H9 (cell line): ENCODE measurements around the gene PDE7B. TPM values are rescaled to one million over a fixed set of nuclear protein-coding genes. Genes with fewer than 3 reads are reported as not detected.

Experiments
- DNase-seq: peaks from one replicate; pipeline ENCODE4 v3.0.0-alpha.2; 2017
- H2AFZ ChIP-seq: one replicate; pipeline ENCODE4 v1.6.1; 2013; ENCODE audit warnings: mild to moderate bottlenecking, low read length, control low read depth, moderate library complexity
- H2AK5ac ChIP-seq: 2 replicates; pipeline ENCODE4 v1.6.1; 2013; ENCODE audit warnings: low read length, control low read depth, mixed read lengths; ENCODE audit not compliant: insufficient read length
- H2BK120ac ChIP-seq: one replicate; pipeline ENCODE4 v1.6.1; 2013; ENCODE audit warnings: low read depth, mild to moderate bottlenecking, low read length, control low read depth, inconsistent platforms; ENCODE audit not compliant: poor library complexity, severe bottlenecking
- H2BK12ac ChIP-seq: 2 replicates; pipeline ENCODE4 v1.6.1; 2013; ENCODE audit warnings: low read length, control low read depth, mixed read lengths, low read depth; ENCODE audit not compliant: insufficient read length
- H2BK15ac ChIP-seq: 2 replicates; pipeline ENCODE4 v1.6.1; 2013; ENCODE audit warnings: low read depth, low read length, control low read depth
- H2BK20ac ChIP-seq: one replicate; pipeline ENCODE4 v1.6.1; 2013; ENCODE audit warnings: low read depth, mild to moderate bottlenecking, low read length, control low read depth, inconsistent platforms; ENCODE audit not compliant: poor library complexity, severe bottlenecking
- H2BK5ac ChIP-seq: 2 replicates; pipeline ENCODE4 v1.6.1; 2013; ENCODE audit warnings: low read length, control low read depth, mixed read lengths; ENCODE audit not compliant: insufficient read length
- H3K14ac ChIP-seq: 2 replicates; pipeline ENCODE4 v1.6.1; 2013; ENCODE audit warnings: low read length, control low read depth; ENCODE audit not compliant: insufficient read depth
- H3K18ac ChIP-seq: 2 replicates; pipeline ENCODE4 v1.6.1; 2013; ENCODE audit warnings: low read depth, mild to moderate bottlenecking, mixed read lengths, low read length, control low read depth; ENCODE audit not compliant: insufficient read length
- H3K23ac ChIP-seq: 2 replicates; pipeline ENCODE4 v1.6.1; 2013; ENCODE audit warnings: low read length, control low read depth, mixed read lengths, low read depth; ENCODE audit not compliant: insufficient read length
- H3K23me2 ChIP-seq: 2 replicates; pipeline ENCODE4 v1.6.1; 2013; ENCODE audit warnings: low read depth, mild to moderate bottlenecking, mixed read lengths, low read length, control low read depth; ENCODE audit not compliant: insufficient read length, poor library complexity, severe bottlenecking
- H3K27ac ChIP-seq: 2 replicates; pipeline ENCODE4 v1.5.1; 2013; ENCODE audit warnings: low read length, control low read depth, mixed read lengths, low read depth; ENCODE audit not compliant: insufficient read length
- H3K27me3 ChIP-seq: 2 replicates; pipeline ENCODE4 v1.6.1; 2013; ENCODE audit warnings: low read length, control low read depth, inconsistent platforms; ENCODE audit not compliant: insufficient read depth
- H3K4ac ChIP-seq: 2 replicates; pipeline ENCODE4 v1.6.1; 2013; ENCODE audit warnings: low read depth, mild to moderate bottlenecking, control low read depth, inconsistent platforms, low read length, moderate library complexity
- H3K4me1 ChIP-seq: 2 replicates; pipeline ENCODE4 v1.6.1; 2013; ENCODE audit warnings: low read length, control low read depth, inconsistent platforms; ENCODE audit not compliant: insufficient read depth
- H3K4me2 ChIP-seq: 2 replicates; pipeline ENCODE4 v1.6.1; 2013; ENCODE audit warnings: low read length, control low read depth, mixed read lengths; ENCODE audit not compliant: insufficient read length, insufficient read depth
- H3K56ac ChIP-seq: 2 replicates; pipeline ENCODE4 v1.6.1; 2013; ENCODE audit warnings: low read depth, mild to moderate bottlenecking, mixed read lengths, low read length, control low read depth; ENCODE audit not compliant: insufficient read length
- H3K79me1 ChIP-seq: 2 replicates; pipeline ENCODE4 v1.6.1; 2013; ENCODE audit warnings: low read depth, mild to moderate bottlenecking, moderate library complexity, low read length, control low read depth, inconsistent platforms; ENCODE audit not compliant: insufficient read depth, poor library complexity, severe bottlenecking
- H3K79me2 ChIP-seq: 2 replicates; pipeline ENCODE4 v1.6.1; 2013; ENCODE audit warnings: low read length, control low read depth, inconsistent platforms; ENCODE audit not compliant: insufficient read depth
- H3K9ac ChIP-seq: 2 replicates; pipeline ENCODE4 v1.6.1; 2013; ENCODE audit warnings: low read length, control low read depth, mixed read lengths; ENCODE audit not compliant: insufficient read length; ENCODE audit errors: extremely low read depth
- H3K9me3 ChIP-seq: one replicate; pipeline ENCODE4 v1.6.1; 2013; ENCODE audit warnings: low read depth, low read length, inconsistent platforms; ENCODE audit not compliant: control insufficient read depth
- H3T11ph ChIP-seq: one replicate; pipeline ENCODE4 v1.6.1; 2013; ENCODE audit warnings: mild to moderate bottlenecking, low read length, control low read depth, inconsistent platforms
- H4K20me1 ChIP-seq: one replicate; pipeline ENCODE4 v1.6.1; 2013; ENCODE audit not compliant: control insufficient read depth, insufficient read length, insufficient read depth
- H4K5ac ChIP-seq: 2 replicates; pipeline ENCODE4 v1.6.1; 2013; ENCODE audit warnings: low read depth, mild to moderate bottlenecking, mixed read lengths, low read length, control low read depth; ENCODE audit not compliant: insufficient read length
- H4K8ac ChIP-seq: replicated peaks from 2 replicates; pipeline ENCODE4 v1.6.1; 2013; ENCODE audit warnings: low read length, control low read depth, mixed read lengths, low read depth; ENCODE audit not compliant: insufficient read length
- H4K91ac ChIP-seq: 2 replicates; pipeline ENCODE4 v1.6.1; 2013; ENCODE audit warnings: low read depth, mild to moderate bottlenecking, moderate library complexity, mixed read lengths, low read length, control low read depth; ENCODE audit not compliant: insufficient read length
- H3K27ac Mint-ChIP-seq, 3 experiments: 2 replicates in 2 of 3; 3 replicates in 1 of 3; pipeline ENCODE4 v1.8.0; 2020 to 2021; ENCODE audit warnings: mixed read lengths in 3 of 3, mild to moderate bottlenecking in 1 of 3, moderate library complexity in 1 of 3
- H3K27me3 Mint-ChIP-seq: 2 replicates; pipeline ENCODE4 v1.8.0; 2021; ENCODE audit warnings: low read depth, mild to moderate bottlenecking, moderate library complexity, mixed read lengths
- H3K36me3 Mint-ChIP-seq, 3 experiments: 2 replicates in 2 of 3; 3 replicates in 1 of 3; pipeline ENCODE4 v1.8.0; 2020 to 2021; ENCODE audit warnings: low read depth in 3 of 3, mixed read lengths in 3 of 3; ENCODE audit not compliant: insufficient read depth in 1 of 3
- H3K4me1 Mint-ChIP-seq, 2 experiments: 2 replicates each; pipeline ENCODE4 v1.8.0; 2020; ENCODE audit warnings: mixed read lengths in 2 of 2
- H3K4me3 Mint-ChIP-seq, 2 experiments: 2 replicates in 1 of 2; 3 replicates in 1 of 2; pipeline ENCODE4 v1.8.0; 2020 to 2021; ENCODE audit warnings: mild to moderate bottlenecking in 2 of 2, mixed read lengths in 2 of 2, moderate library complexity in 1 of 2
- H3K9me3 Mint-ChIP-seq, 2 experiments: 2 replicates in 1 of 2; 3 replicates in 1 of 2; pipeline ENCODE4 v1.8.0; 2020; ENCODE audit warnings: mild to moderate bottlenecking in 2 of 2, mixed read lengths in 2 of 2, moderate library complexity in 1 of 2
- WGBS: extraction: QIAGEN DNeasy Blood & Tissue Kit; methylation state at CpG from one replicate; pipeline ENCODE4 v1.1.7; 2013; ENCODE audit warnings: missing lambda C conversion rate, low lambda C conversion rate, mixed read lengths; ENCODE audit not compliant: insufficient read length; ENCODE audit errors: extremely low coverage; 5-methylcytosine and 5-hydroxymethylcytosine counted together
- total RNA-seq: library from RNA; stranded (reverse); gene quantifications from 2 replicates; pipeline ENCODE4 v1.2.1, GENCODE V29; 2021
- TF ChIP-seq, protein P1 (sequence below): fragments of 200-600 bp; sonication (generic); conservative IDR thresholded peaks from 3 replicates; pipeline ENCODE4 v1.8.0; 2021; ENCODE audit warnings: antibody characterized with exemption, mild to moderate bottlenecking

PDE7B gene
- total RNA-seq, 1 experiment from 2014 or later, result not detected

DNA sequence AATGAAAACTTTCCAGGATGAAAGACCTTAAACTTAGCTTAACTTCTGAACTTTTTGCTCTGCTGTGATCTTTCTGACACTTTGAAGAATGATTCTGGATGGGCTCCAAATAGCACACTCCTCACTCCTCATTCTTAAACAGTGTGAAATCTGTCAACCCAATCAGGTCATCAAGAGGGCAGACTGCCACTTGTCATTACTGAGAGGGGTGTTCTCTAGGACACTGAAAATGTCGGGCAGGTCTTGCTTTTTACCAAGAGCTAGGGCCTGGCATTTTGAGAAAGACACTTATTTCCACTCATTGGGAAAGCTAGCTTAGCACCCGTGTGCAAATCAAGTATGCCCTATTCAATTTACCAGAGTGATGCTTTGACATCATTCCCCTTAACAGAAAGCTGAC is 276.4 kb downstream of the PDE7B start:
- peak overlapping the region; percentile 2 for H2AFZ ChIP-seq
- H3K14ac ChIP-seq, result no peak overlapping the region
- no CpG with 5 or more reads among the region's 2 CpGs for WGBS
- no peak overlapping the region for H2BK20ac ChIP-seq
- no peak overlapping the region for H2BK12ac ChIP-seq
- no peak overlapping the region for H3K27ac ChIP-seq
- no peak overlapping the region for H3K9ac ChIP-seq
- no peak overlapping the region for H3K56ac ChIP-seq
- H2AK5ac ChIP-seq, result no peak overlapping the region
- no peaks in the 10 kb centered on the region for H3K9me3 Mint-ChIP-seq
- H3K4me1 Mint-ChIP-seq, result peaks cover 0 to 2% of the 10 kb centered on the region in 2 experiments; a peak in 1 of 4 replicates
- no peak overlapping the region for H2BK15ac ChIP-seq
- TF ChIP-seq, protein P1, sequence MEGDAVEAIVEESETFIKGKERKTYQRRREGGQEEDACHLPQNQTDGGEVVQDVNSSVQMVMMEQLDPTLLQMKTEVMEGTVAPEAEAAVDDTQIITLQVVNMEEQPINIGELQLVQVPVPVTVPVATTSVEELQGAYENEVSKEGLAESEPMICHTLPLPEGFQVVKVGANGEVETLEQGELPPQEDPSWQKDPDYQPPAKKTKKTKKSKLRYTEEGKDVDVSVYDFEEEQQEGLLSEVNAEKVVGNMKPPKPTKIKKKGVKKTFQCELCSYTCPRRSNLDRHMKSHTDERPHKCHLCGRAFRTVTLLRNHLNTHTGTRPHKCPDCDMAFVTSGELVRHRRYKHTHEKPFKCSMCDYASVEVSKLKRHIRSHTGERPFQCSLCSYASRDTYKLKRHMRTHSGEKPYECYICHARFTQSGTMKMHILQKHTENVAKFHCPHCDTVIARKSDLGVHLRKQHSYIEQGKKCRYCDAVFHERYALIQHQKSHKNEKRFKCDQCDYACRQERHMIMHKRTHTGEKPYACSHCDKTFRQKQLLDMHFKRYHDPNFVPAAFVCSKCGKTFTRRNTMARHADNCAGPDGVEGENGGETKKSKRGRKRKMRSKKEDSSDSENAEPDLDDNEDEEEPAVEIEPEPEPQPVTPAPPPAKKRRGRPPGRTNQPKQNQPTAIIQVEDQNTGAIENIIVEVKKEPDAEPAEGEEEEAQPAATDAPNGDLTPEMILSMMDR, result no peak
- DNase-seq, result no peak
- H3K79me2 ChIP-seq, result no peaks in the 10 kb centered on the region
- no peaks in the 10 kb centered on the region for H3K9me3 ChIP-seq
- no peak overlapping the region for H2BK120ac ChIP-seq
- H3K4me1 ChIP-seq, result no peaks in the 10 kb centered on the region
- H2BK5ac ChIP-seq, result no peak overlapping the region
- H3K4me3 Mint-ChIP-seq, result no peak overlapping the region
- no peak overlapping the region for H4K91ac ChIP-seq
- H3K23ac ChIP-seq, result no peak overlapping the region
- no peaks in the 10 kb centered on the region for H3K79me1 ChIP-seq
- H3K4ac ChIP-seq, result no peak overlapping the region
- no peak overlapping the region for H4K5ac ChIP-seq
- no peaks in the 10 kb centered on the region for H4K20me1 ChIP-seq
- no peak overlapping the region for H4K8ac ChIP-seq
- H3K18ac ChIP-seq, result no peak overlapping the region
- H3K4me2 ChIP-seq, result no peak overlapping the region
- no peaks in the 10 kb centered on the region for H3K23me2 ChIP-seq
- no peaks in the 10 kb centered on the region for H3K36me3 Mint-ChIP-seq
- H3K27me3 ChIP-seq, result no peaks in the 10 kb centered on the region
- H3K27ac Mint-ChIP-seq, result no peak overlapping the region
- no peaks in the 10 kb centered on the region for H3K27me3 Mint-ChIP-seq
- no peak overlapping the region for H3T11ph ChIP-seq
